SU-DHL-6 (cell line): ENCODE results near the gene OR6N1.

ENCODE experiments used
- CTCF ChIP-seq: fragments of 200-600 bp; sonication (generic); IDR thresholded peaks from one replicate; pipeline ENCODE4 v1.5.1; 2017; ENCODE audit warnings: antibody characterized with exemption, mild to moderate bottlenecking, low read length, moderate library complexity; ENCODE audit not compliant: insufficient read depth, poor library complexity, severe bottlenecking
- EZH2phosphoT487 ChIP-seq: fragments of 200-600 bp; sonication (generic), shearing (Covaris generic); conservative IDR thresholded peaks from 2 replicates; pipeline ENCODE4 v1.6.1; 2018; ENCODE audit warnings: mild to moderate bottlenecking, antibody characterized with exemption, low read length, moderate library complexity, mixed read lengths

GRCh38 chr1:158806916-158807536, 35.0 kb upstream of the OR6N1 start:
- TF ChIP-seq CTCF (no peak), EZH2phosphoT487 (no peak)
